ENCODE measurements around the gene OR52N2.
A peak's percentile ranks its signal among the peaks of the same experiment; 100 is the strongest.

Gene OR52N2

DNA sequence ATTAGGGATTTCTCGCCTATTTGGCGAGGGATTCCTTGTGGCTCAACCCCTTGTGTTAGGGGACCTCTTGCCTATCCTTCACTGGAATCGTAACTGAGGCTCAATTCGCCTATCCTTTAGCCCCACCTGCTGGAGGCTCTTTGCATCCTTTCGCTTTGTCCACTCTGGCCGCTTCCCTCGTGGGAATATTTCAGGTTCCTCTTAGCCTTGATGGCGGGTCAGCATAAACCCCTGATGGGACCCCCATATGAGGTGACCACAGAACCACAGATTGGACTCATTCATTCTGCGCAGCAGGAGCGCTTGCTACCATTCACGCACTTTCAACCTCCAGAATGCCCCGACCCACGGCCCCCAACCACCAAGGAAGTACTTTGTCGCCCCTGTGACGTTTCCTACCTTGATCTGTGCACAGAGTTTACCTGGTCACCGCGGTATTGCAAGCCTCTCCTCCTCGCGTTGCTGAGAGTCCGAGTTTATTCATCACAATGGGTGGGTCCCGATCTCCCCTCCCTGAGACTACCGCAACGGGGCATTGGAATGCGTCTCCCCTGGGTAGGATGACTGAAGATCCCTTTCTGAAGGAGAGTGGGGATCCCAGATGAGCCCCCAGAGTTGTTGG lies at the start of gene OR52N2:
OR52N2 (plus strand) TSS at position 425 of the 622 bp plus-strand sequence. CDS start 11,412 bp downstream, outside the sequence.
- peak; percentile 64 for DNase-seq

DNA sequence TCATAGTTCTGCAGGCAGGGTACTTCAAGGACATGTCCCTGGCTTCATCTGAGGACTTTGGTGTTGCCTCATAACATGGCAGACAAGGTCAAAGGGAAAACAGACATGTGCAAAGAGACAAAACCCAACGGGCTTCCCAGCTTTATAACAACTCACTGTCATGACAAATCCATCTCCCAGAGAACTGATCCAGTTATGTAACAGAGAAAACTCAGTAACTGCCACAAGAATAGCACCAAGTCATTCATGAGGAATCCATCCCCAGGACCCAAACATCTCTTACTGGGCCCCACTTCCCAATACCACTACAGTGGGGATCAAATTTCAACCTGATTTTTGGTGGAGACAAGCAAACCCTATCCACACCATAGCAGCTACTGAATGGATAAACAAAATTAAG lies 41.7 kb upstream of the OR52N2 start:
- DNase-seq, result no peak

DNA sequence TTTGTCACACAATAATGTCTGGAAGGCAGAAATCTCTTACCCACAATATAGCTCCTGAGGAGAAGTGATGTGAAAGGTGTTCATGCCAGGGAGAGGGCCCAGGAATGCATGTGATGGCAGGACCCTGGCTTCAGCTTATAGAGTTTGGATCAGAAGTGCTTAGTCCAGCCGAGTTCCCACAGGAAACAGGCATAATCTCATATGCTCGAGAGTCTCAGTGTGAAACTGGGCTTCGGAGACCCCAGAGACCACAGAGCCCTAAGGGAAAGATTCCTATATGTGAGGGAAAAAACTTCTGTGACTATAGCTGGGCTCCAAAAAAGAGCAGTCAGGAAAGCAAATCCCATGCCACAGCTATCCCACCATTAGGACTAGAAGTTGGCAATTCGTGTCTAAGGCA lies 25.5 kb upstream of the OR52N2 start, which contains the start of gene OR52N5:
OR52N5 (minus strand) TSS at position 101 of the 400 bp plus-strand sequence. CDS start 4,721 bp downstream, outside the sequence.
- no peak for DNase-seq

DNA sequence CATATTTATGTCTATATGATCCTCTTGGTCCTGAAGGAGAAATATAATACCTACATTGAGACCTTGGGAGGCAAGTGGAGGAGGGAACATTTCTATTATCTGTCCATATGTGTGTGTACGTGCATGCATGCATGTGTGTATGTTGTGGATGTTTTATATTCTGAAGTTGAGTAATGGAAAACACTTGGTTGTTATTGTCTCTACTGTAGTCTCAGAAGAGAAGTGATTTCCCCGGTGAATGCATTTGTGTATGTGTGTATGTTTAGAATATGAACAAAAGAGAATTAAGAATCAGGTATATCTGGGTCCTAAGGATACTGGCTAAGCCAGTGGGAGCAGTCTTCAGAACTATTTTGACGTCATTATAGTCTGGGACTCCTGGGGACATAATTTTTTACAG lies 17.6 kb upstream of the OR52N2 start, which contains the start of gene OR52N1:
OR52N1 (minus strand) TSS at position 101 of the 400 bp plus-strand sequence. CDS start 2,449 bp downstream, outside the sequence.
- no peak for DNase-seq

DNA sequence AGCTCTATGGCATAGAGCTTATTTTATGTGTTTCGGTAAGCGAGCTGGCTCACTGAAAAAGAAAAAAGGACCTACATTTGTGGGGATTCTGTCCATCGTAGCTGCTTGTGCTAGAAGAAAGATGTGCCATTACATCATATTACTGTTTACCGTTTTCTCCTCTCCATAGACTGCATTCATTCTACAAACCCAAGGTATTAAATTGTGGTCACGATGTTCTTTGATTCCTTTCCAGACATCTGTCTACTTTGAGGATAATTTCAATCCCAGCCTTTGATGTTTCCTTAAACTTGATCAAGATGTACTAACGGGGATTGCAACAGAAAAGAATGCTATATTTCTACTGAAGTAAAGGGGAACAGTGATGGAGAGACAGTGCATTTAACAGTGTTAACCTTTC lies 12.2 kb upstream of the OR52N2 start:
- DNase-seq, result no peak

DNA sequence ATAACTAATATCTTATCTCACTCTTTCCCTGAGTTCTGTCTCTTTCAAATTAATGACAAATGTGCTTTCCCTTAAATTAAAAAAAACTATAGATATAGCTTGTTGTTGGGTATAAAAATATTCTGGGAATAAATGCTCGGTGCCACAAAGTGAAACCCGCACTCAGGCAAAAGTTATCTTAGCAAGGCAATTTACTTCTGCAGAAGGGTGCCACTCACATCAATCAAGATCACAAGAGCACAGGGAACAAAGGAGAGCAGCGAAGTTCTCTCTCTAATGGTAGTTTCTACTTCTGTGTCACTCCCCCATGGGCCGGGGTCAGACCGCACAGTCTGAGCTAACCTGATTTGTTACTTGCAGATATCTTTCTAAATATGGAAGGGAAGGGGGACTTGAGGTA lies 4.7 kb upstream of the OR52N2 start:
- no peak for DNase-seq

DNA sequence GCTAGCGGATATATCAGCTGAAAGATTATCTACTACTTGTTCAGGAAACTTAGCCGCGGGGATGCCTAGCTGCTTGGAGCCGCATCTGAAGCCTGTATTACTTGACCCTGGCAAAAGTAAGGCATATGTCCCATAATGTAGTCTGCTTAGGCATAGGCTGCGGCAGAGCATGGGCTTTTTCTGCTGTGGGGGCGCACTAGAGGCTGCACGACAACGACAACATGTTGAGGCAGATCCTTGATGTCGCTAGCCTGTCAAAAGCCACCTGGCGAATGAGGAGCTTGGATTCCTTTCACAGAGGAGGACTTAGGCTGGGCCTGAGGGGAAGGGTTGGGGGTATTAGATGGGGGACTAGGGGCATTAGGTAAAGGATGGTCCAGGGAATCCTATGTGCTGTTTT lies 1.1 kb upstream of the OR52N2 start:
- DNase-seq, result no peak

DNA sequence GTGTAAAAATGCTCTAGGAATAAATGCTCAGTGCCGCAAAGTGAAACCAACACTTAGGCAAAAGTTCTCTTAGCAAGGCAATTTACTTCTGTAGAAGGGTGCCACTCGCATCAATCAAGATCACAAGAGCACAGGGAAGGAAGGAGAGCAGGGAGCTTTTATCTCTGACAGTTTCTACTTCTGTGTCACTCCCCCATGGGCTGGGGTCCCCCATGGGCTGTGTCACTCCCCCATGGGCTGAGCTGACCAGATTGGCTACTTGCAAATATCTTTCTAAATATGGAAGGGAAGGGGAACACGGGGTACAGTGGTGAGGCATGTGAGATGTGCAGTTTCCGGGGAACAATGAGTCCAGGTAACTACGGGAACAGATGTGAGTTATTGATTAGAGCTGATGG lies 397 bp downstream of the OR52N2 start:
- no peak for DNase-seq

DNA sequence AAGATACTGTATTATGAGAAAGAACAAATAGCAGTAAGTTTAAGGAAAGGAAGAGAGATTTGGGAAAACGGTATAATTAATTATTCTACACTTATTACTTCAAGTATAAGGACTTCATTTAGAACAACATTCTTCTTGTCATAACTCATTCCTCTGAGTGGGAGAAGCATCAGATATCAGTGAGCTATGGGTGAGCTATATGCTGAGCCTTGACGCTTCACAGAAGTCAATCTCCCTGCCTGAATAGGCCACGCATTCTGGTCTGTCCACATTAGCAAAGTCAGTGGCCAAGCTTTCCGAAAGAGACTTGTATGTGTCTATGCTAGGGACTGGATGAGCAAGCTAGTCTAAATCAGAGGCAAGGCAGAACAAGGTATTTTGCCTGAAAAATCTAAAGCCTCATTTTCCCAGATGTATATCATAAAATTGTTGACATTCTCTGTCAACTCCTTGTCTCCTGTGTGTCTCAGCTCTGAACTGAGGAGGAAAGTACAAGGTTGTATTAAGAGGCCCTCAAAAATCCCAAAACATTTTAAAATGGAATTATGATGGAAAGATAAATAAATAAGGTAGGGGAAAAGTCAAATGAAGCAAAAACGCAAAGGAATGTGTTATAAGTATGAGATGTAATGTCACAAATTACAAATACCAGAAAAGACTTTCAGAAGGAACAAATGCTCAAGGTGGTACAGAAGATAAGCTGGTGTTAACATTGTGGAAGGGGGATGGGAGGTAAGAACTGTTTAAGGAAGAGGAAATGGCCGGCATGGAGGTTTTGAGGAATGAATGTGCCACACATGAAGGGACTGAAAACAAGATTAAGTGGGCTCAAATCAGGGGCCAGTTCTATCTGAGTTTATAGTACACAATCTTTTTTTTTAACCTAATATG lies 1.4 kb downstream of the OR52N2 start:
- no peak for DNase-seq

DNA sequence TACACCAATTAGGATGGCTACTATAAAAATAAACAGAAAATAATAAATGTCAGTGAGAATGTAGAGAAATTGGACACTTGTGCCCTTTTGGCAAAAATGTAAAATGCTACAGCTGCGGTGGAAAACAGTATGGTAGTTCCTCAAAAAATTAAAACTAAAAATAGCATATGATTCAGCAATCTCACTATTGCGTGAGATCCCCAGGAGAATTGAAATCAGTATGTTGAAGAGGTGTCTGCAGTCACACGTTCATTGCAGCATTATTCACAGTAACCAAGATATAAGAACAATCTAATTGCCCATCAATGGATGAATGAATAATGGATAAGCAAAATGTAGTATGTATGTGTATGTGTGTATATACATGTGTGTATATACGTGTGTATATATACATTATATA lies 6.8 kb downstream of the OR52N2 start:
- DNase-seq, result no peak

DNA sequence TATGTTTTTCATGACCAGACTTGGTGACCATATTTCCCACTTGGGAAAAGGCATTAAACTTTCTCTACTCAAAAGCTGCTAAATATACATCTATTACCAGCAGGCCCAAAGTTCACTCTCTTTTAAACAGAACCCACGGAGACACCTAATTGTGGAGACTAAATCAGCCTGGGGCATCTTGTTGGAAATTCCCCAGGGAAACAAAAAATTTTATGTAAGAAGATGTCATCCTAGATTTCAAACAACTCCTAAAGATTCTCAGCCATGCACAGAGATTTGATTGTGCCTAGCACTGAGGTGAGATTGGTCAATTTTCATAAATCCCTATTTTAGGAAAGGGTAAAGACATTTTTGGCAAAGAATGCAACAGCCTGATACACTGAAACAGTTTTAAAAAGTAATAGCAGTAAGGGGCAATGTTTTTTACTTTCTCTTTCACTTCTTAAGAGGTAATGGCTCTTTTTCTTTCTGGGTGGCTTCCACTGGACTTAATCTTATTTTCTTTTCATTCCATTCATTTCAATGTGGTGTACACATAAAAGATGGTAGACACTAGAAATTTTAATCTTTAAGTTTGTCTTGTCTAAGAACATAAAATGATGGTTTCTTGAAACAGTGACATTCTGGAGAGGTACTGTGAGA lies 9.6 kb downstream of the OR52N2 start:
- no peak for DNase-seq

DNA sequence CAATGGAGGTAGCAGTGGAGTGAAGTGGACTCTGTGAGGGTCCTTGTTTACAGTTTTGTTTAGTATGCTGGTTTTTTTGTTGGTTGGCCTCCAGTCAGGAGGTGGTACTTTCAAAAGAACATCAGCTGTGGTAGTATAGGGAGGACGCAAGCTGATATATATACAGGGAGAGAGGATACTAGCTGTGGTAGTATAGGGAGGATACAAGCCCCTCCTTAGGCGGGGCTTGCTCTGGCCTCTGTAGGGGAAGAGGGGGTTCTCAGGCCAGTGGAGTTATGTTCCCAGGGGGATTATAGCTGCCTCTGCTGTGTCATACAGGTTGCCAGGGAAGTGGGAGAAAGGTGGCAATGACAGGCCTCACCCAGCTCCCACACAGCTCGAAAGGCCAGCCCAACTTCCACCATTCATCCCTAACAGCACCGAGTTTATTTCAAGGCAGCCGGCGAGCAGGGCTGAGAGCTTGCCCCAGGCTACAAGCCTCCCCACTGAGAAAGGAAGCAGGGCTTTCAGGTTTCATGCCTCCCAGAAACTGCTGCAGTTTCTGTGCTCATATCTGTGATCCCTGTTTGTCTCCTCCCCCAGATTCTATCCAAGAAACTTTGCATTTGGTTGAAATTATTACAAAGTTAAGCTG lies 22.6 kb downstream of the OR52N2 start:
- no peak for DNase-seq

DNA sequence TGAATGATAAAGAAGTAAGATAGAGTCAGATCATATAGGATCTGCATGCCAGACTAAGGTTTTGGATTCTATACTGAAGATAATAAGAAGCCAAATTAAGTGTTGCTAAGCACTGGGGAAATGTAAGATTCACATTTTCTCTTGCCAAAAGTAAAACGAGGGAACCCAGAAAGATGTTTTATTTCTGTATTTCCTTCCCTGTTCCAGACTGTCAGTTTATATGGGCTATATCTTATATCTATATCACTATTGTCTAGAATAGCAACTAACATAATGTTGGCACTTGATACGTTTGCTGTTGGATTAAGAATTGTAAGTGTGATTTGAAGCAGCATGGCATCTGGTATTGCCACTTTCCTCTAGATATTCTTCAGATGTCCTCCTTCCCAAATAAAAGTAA lies 24.7 kb downstream of the OR52N2 start:
- DNase-seq, result no peak

DNA sequence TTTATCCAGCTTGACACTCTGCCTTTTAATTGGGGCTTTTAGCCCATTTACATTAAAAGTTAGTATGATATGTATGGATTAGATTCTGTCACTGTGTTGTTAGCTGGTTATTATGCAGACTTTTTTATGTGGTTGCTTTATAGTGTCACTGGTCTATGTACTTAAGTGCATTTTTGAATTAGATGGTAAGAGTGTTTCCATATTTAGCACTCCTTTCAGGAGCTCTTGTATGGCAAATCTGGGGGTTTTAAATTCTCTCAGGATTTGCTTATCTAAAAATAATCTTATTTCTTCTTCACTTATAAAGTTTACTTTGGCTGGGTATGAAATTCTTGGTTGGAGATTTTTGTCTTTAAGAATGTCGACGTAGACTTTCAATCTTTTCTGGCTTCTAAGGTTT lies 29.0 kb downstream of the OR52N2 start:
- DNase-seq, result no peak

DNA sequence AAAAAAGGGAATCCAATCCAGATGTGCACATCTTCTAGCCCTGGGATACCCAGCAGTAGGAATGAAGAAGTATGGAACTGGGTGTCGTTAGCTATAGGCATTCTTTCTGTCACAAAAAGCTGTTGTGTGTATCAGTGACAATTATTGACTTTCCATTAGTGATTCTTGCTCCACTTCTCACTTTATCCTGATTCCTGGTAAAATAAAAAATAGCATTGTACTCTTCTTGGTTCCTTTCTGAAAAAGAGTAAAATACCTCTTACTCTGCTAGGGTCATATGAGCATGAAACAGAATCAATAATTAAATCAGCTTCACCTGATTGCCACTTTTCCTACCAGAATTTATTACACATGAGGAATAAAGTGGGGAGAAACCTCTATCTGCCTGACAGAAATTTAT lies 33.1 kb downstream of the OR52N2 start, which contains the start of gene OR52E6:
OR52E6 (minus strand) TSS at position 101 of the 400 bp plus-strand sequence; CDS start at position 101, 0 bp downstream.
- DNase-seq, result no peak

DNA sequence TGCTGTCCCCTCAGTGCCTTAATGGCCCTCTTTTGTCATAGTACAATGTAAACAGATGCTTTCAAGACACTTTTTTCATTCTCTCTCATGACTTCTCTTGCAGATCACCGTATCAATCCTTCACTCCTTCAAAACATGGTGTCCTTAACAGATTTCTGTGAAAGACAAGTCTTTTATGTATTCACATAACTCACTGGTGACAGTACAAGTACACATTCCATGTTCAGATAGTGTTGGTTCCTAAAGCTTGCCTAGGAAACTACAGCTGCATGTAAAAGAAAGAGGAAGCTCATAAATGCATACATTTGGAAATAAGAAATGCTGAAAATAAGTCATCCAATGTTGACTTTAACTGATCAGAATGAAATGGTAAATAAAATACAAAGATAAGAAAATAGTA lies 38.0 kb downstream of the OR52N2 start:
- no peak for DNase-seq

DNA sequence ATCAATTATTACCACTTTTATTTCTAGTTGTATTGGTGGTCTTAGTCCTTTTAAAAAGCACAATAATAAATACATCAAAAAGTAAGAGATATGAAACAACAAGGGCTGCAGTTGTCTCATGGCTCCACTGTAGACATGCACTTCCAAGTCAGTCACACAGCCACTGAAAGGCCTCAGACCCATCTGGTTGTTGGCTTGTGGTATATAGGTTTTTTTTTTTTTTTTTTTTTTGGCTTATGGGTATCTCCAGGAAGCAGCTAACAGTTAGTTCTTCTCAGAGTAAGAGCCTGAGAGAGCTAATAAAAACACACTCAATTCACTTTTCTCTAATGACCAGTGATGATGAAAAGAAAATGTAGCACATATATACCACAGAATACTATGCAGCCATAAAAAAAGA lies 39.0 kb downstream of the OR52N2 start:
- DNase-seq, result no peak

DNA sequence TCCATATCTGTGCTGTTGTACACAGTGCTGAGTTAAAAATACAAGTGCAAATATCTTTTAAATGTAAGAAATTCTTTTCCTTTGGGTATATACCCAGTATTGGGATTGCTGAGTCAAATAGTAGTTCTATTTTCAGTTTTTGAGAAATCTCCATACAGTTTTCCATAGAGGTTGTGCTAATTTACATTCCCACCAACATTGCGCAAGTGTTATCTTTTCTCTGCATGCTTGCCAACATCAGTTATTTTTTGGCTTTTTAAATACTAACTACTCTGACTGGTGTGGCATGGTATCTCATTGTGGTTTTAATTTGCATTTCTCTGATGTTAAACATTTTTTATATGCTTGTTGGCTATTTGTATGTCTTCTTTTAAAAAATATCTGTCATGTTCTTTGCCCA lies 42.3 kb downstream of the OR52N2 start:
- no peak for DNase-seq

DNA sequence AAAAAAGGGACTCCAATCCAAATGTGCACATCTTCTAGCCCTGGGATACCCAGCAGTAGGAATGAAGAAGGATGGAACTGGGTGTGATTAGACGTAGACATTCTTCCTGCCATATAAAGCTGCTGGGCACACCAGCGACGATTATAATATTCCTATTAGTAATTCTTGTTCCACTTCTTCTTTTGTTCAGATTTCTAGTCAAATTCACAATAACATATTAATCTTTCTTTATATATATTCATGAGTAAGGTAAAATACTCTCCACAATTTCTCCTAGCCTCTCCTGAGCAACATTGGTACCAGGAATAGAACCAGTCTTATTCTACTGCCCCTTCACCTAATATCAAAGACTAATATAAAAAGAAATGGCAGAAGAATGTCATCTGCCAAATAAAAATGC lies 48.9 kb downstream of the OR52N2 start, which contains the start of gene OR52E8:
OR52E8 (minus strand) TSS at position 101 of the 400 bp plus-strand sequence; CDS start at position 101, 0 bp downstream.
- no peak for DNase-seq

DNA sequence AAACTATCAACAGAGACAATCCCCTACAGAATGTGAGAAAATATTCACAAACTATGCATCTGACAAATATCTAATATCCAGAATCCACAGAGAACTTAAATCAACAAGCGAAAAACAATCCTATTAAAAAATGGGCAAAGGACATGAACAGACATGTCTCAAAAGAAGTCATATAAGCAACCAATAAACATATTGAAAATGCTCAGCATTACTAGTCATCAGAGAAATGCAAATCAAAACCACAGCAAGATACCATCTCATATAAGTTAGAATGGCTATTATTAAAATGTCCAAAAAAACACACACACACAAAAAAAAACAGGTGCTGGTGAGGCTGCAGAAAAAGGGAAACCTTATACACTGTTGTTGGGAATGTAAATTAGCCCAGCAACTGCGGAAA lies 57.1 kb downstream of the OR52N2 start:
- no peak for DNase-seq
